GM23338 (cell line): Measurements from ENCODE around the gene PODN. TPM values are rescaled to one million over a fixed set of nuclear protein-coding genes. Genes with fewer than 3 reads are reported as not detected.
A peak's percentile ranks its signal among the peaks of the same experiment; 100 is the strongest.

Source experiments
- ATAC-seq: fragments of 200-7000 bp; cut with Tn5 transposase; 3 replicates; pipeline ENCODE4 v1.9.1; 2020
- DNase-seq: peaks from one replicate; pipeline ENCODE4 v3.0.0-alpha.2; 2015; ENCODE audit warnings: low spot score
- H2AFZ ChIP-seq: fragments of 200-600 bp; sonication (generic); 2 replicates; pipeline ENCODE4 v1.8.0; 2016; ENCODE audit warnings: antibody characterized with exemption, mild to moderate bottlenecking, moderate library complexity
- H3F3A ChIP-seq: fragments of 200-600 bp; sonication (generic); replicated peaks from 2 replicates; pipeline ENCODE4 v1.8.0; 2017; ENCODE audit warnings: antibody characterized with exemption, mixed run types, low read depth
- H3K27ac ChIP-seq: fragments of 200-600 bp; sonication (generic); 2 replicates; pipeline ENCODE4 v1.6.1; 2016; ENCODE audit warnings: low read depth
- H3K27me3 ChIP-seq: fragments of 200-600 bp; sonication (generic); 2 replicates; pipeline ENCODE4 v1.8.0; 2016; ENCODE audit warnings: mild to moderate bottlenecking, mixed run types, moderate library complexity; ENCODE audit not compliant: insufficient read depth
- H3K36me3 ChIP-seq: fragments of 200-600 bp; sonication (generic); 2 replicates; pipeline ENCODE4 v1.8.0; 2016; ENCODE audit warnings: mild to moderate bottlenecking; ENCODE audit not compliant: insufficient read depth
- H3K4me1 ChIP-seq: fragments of 200-600 bp; sonication (generic); 2 replicates; pipeline ENCODE4 v1.8.0; 2016; ENCODE audit warnings: mild to moderate bottlenecking, moderate library complexity; ENCODE audit not compliant: insufficient read depth
- H3K4me2 ChIP-seq: fragments of 200-600 bp; sonication (generic); 2 replicates; pipeline ENCODE4 v1.7.1; 2017; ENCODE audit warnings: mixed run types
- H3K4me3 ChIP-seq: fragments of 200-600 bp; sonication (generic); 2 replicates; pipeline ENCODE4 v1.6.1; 2016; ENCODE audit warnings: mixed run types
- H3K79me2 ChIP-seq: fragments of 200-600 bp; sonication (generic); replicated peaks from 2 replicates; pipeline ENCODE4 v1.8.0; 2017; ENCODE audit warnings: mild to moderate bottlenecking; ENCODE audit not compliant: insufficient read depth
- H3K9me2 ChIP-seq: fragments of 200-600 bp; sonication (generic); 2 replicates; pipeline ENCODE4 v1.8.0; 2017; ENCODE audit not compliant: insufficient read depth
- H4K20me1 ChIP-seq: fragments of 200-600 bp; sonication (generic); replicated peaks from 2 replicates; pipeline ENCODE4 v1.8.0; 2017; ENCODE audit warnings: mild to moderate bottlenecking; ENCODE audit not compliant: insufficient read depth
- H3K27ac Mint-ChIP-seq: 2 replicates; pipeline ENCODE4 v1.8.0; 2020; ENCODE audit warnings: inconsistent platforms, mild to moderate bottlenecking, moderate library complexity, mixed read lengths
- H3K27me3 Mint-ChIP-seq: 3 replicates; pipeline ENCODE4 v1.8.0; 2022; ENCODE audit warnings: low read depth, mild to moderate bottlenecking, moderate library complexity, mixed read lengths, inconsistent platforms; ENCODE audit not compliant: insufficient read depth, poor library complexity
- H3K36me3 Mint-ChIP-seq: 3 replicates; pipeline ENCODE4 v1.8.0; 2021; ENCODE audit warnings: low read depth, mild to moderate bottlenecking, inconsistent platforms, moderate library complexity, mixed read lengths
- H3K4me1 Mint-ChIP-seq: 3 replicates; pipeline ENCODE4 v1.8.0; 2020; ENCODE audit warnings: mild to moderate bottlenecking, inconsistent platforms, mixed read lengths
- H3K4me3 Mint-ChIP-seq: 3 replicates; pipeline ENCODE4 v1.8.0; 2021; ENCODE audit warnings: moderate library complexity, mild to moderate bottlenecking, inconsistent platforms, mixed read lengths
- H3K9me3 Mint-ChIP-seq: 3 replicates; pipeline ENCODE4 v1.8.0; 2020; ENCODE audit warnings: moderate library complexity, mild to moderate bottlenecking, inconsistent platforms, mixed read lengths
- CREB1 ChIP-seq: fragments of 250-450 bp; sonication (Bioruptor Pico); IDR thresholded peaks from 2 replicates; pipeline ENCODE4 v1.5.0; 2020; ENCODE audit warnings: low read depth, mild to moderate bottlenecking, moderate library complexity
- EZH2 ChIP-seq: fragments of 200-600 bp; sonication (generic); IDR thresholded peaks from one replicate; pipeline ENCODE4 v1.8.0; 2017; ENCODE audit warnings: antibody characterized with exemption, mild to moderate bottlenecking, low read depth; ENCODE audit not compliant: unreplicated experiment
- EZH2phosphoT487 ChIP-seq: fragments of 200-600 bp; sonication (generic); IDR thresholded peaks from one replicate; pipeline ENCODE4 v1.8.1; 2018; ENCODE audit warnings: antibody characterized with exemption; ENCODE audit not compliant: unreplicated experiment
- JUNB ChIP-seq: IDR thresholded peaks from one replicate; pipeline ENCODE4 v1.6.1; 2016; ENCODE audit warnings: antibody characterized with exemption; ENCODE audit not compliant: unreplicated experiment
- NANOG ChIP-seq: IDR thresholded peaks from 2 replicates; pipeline ENCODE4 v1.6.1; 2016; ENCODE audit warnings: antibody characterized with exemption, borderline replicate concordance
- POLR2AphosphoS5 ChIP-seq: IDR thresholded peaks from 2 replicates; pipeline ENCODE4 v1.6.1; 2016; ENCODE audit warnings: antibody characterized with exemption, low read depth
- STAT1 ChIP-seq: IDR thresholded peaks from one replicate; pipeline ENCODE4 v1.6.1; 2016; ENCODE audit warnings: antibody characterized with exemption; ENCODE audit not compliant: unreplicated experiment
- ZNF114 ChIP-seq: fragments of 250-450 bp; sonication (Bioruptor Pico); IDR thresholded peaks from 2 replicates; pipeline ENCODE4 v1.5.0; 2020; ENCODE audit warnings: mild to moderate bottlenecking, moderate library complexity
- ZNF331 ChIP-seq: fragments of 250-450 bp; sonication (Bioruptor Pico); IDR thresholded peaks from 2 replicates; pipeline ENCODE4 v1.5.0; 2020; ENCODE audit warnings: low read depth, mild to moderate bottlenecking, moderate library complexity
- polyA plus RNA-seq: library from polyadenylated mRNA; unstranded; fragments of >200 nt; fragmentation: Nextera tagmentation; extraction: Ambion mirVana; gene quantifications from 2 replicates; pipeline ENCODE4 v1.2.1, GENCODE V29; 2016
- total RNA-seq: library from RNA; depleted of rRNA; stranded (reverse); fragments of >200 nt; shearing (Covaris generic); gene quantifications from 2 replicates; pipeline ENCODE4 v1.2.3, GENCODE V29; 2014
- TF ChIP-seq, protein P1 (sequence below): fragments of 250-450 bp; sonication (Bioruptor Pico); IDR thresholded peaks from 2 replicates; pipeline ENCODE4 v1.5.0; 2020; ENCODE audit warnings: mild to moderate bottlenecking, moderate library complexity
- TF ChIP-seq, protein P2 (sequence below): IDR thresholded peaks from 2 replicates; pipeline ENCODE4 v1.6.1; 2016; ENCODE audit warnings: antibody characterized with exemption
- TF ChIP-seq, protein P3 (sequence below): IDR thresholded peaks from one replicate; pipeline ENCODE4 v1.6.1; 2018; ENCODE audit warnings: antibody characterized with exemption; ENCODE audit not compliant: unreplicated experiment
- TF ChIP-seq, protein P4 (sequence below), 2 experiments: fragments of 200-600 bp in 1 of 2; sonication (generic) in 1 of 2; conservative IDR thresholded peaks; 2 replicates each; pipeline versions ENCODE4 v1.5.1 to v1.6.1; 2016 to 2017; ENCODE audit warnings: antibody characterized with exemption in 2 of 2, low read depth in 2 of 2, mild to moderate bottlenecking in 2 of 2, moderate library complexity in 1 of 2

The PODN gene
- total and polyA plus RNA-seq, 2 experiments from 2014 or later = 0.16 to 0.24 TPM

DNA sequence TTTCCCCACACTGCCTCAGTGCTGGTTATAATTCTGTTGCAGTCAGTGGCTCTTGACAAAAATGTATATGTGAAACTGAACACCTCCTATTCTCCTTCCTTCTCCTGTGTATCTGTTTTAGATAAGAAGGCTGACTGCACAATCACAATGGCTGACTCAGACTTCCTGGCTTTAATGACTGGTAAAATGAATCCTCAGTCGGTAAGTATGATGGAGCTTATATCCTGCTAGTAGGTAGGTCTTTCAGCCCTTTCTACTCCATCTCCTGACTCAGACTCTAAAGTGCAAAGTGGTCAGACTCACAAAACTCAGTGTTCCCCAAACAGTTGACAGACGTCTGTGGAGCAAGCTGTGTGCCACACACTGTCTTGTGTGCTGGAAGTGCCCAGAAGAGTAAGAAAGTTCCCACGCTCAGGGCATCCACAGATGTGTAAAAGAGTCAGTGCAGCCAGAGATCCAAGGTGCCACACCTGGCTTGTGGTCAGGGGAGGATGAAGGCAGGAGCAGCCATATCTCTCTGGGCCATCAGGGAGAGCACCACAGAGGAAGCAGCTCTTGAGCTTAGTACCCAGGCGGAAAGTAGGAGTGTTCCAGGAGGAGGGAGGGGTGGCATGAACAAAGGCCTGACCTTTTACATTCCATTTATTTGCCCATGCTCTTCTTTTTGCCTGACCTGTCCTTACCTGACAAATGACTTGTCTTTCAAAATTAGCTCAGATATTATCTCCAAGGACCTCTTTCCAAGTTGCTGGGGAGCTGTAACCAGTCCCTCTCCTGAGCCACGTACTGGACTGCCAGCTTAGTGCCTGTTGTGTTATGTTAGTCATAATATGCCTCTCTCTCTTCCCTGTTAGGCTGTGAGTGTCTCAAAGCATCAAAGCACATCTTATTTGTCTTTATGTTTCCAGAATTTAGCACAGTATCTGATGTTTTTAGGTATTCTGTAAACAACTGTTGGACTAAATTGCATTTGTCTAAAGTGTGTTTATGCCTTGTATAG lies 14.0 kb upstream of the PODN start:
- no peaks in the 10 kb centered on the region for H3K27me3 ChIP-seq
- H3K27ac Mint-ChIP-seq = no peak overlapping the region
- H3K4me1 ChIP-seq = peaks cover 37% of the 10 kb centered on the region
- H3K79me2 ChIP-seq = no peaks in the 10 kb centered on the region
- peaks cover 37% of the 10 kb centered on the region; the same call in 2 of the 3 replicates for H3K4me1 Mint-ChIP-seq
- no peaks in the 10 kb centered on the region for H3K9me3 Mint-ChIP-seq
- H3K27me3 Mint-ChIP-seq = no peaks in the 10 kb centered on the region
- ATAC-seq = peak; percentile 46; the same call in 2 of the 3 replicates
- no peak overlapping the region for H3K4me3 Mint-ChIP-seq
- H3K27ac ChIP-seq = no peak overlapping the region
- DNase-seq = no peak
- no peak overlapping the region for H2AFZ ChIP-seq
- no peaks in the 10 kb centered on the region for H3K36me3 ChIP-seq
- TF ChIP-seq, protein P1, sequence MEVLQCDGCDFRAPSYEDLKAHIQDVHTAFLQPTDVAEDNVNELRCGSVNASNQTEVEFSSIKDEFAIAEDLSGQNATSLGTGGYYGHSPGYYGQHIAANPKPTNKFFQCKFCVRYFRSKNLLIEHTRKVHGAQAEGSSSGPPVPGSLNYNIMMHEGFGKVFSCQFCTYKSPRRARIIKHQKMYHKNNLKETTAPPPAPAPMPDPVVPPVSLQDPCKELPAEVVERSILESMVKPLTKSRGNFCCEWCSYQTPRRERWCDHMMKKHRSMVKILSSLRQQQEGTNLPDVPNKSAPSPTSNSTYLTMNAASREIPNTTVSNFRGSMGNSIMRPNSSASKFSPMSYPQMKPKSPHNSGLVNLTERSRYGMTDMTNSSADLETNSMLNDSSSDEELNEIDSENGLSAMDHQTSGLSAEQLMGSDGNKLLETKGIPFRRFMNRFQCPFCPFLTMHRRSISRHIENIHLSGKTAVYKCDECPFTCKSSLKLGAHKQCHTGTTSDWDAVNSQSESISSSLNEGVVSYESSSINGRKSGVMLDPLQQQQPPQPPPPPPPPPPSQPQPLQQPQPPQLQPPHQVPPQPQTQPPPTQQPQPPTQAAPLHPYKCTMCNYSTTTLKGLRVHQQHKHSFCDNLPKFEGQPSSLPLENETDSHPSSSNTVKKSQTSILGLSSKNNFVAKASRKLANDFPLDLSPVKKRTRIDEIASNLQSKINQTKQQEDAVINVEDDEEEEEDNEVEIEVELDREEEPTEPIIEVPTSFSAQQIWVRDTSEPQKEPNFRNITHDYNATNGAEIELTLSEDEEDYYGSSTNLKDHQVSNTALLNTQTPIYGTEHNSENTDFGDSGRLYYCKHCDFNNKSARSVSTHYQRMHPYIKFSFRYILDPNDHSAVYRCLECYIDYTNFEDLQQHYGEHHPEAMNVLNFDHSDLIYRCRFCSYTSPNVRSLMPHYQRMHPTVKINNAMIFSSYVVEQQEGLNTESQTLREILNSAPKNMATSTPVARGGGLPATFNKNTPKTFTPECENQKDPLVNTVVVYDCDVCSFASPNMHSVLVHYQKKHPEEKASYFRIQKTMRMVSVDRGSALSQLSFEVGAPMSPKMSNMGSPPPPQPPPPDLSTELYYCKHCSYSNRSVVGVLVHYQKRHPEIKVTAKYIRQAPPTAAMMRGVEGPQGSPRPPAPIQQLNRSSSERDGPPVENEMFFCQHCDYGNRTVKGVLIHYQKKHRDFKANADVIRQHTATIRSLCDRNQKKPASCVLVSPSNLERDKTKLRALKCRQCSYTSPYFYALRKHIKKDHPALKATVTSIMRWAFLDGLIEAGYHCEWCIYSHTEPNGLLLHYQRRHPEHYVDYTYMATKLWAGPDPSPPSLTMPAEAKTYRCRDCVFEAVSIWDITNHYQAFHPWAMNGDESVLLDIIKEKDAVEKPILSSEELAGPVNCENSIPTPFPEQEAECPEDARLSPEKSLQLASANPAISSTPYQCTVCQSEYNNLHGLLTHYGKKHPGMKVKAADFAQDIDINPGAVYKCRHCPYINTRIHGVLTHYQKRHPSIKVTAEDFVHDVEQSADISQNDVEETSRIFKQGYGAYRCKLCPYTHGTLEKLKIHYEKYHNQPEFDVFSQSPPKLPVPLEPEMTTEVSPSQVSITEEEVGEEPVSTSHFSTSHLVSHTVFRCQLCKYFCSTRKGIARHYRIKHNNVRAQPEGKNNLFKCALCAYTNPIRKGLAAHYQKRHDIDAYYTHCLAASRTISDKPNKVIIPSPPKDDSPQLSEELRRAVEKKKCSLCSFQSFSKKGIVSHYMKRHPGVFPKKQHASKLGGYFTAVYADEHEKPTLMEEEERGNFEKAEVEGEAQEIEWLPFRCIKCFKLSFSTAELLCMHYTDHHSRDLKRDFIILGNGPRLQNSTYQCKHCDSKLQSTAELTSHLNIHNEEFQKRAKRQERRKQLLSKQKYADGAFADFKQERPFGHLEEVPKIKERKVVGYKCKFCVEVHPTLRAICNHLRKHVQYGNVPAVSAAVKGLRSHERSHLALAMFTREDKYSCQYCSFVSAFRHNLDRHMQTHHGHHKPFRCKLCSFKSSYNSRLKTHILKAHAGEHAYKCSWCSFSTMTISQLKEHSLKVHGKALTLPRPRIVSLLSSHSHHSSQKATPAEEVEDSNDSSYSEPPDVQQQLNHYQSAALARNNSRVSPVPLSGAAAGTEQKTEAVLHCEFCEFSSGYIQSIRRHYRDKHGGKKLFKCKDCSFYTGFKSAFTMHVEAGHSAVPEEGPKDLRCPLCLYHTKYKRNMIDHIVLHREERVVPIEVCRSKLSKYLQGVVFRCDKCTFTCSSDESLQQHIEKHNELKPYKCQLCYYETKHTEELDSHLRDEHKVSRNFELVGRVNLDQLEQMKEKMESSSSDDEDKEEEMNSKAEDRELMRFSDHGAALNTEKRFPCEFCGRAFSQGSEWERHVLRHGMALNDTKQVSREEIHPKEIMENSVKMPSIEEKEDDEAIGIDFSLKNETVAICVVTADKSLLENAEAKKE = no peak
- no peak for TF ChIP-seq EZH2
- no peak for TF ChIP-seq NANOG
- TF ChIP-seq, protein P2, sequence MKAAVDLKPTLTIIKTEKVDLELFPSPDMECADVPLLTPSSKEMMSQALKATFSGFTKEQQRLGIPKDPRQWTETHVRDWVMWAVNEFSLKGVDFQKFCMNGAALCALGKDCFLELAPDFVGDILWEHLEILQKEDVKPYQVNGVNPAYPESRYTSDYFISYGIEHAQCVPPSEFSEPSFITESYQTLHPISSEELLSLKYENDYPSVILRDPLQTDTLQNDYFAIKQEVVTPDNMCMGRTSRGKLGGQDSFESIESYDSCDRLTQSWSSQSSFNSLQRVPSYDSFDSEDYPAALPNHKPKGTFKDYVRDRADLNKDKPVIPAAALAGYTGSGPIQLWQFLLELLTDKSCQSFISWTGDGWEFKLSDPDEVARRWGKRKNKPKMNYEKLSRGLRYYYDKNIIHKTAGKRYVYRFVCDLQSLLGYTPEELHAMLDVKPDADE = no peak
- no peak for TF ChIP-seq CREB1
- TF ChIP-seq ZNF331 (CRISPR knock-in tag) = no peak
- TF ChIP-seq, protein P3, sequence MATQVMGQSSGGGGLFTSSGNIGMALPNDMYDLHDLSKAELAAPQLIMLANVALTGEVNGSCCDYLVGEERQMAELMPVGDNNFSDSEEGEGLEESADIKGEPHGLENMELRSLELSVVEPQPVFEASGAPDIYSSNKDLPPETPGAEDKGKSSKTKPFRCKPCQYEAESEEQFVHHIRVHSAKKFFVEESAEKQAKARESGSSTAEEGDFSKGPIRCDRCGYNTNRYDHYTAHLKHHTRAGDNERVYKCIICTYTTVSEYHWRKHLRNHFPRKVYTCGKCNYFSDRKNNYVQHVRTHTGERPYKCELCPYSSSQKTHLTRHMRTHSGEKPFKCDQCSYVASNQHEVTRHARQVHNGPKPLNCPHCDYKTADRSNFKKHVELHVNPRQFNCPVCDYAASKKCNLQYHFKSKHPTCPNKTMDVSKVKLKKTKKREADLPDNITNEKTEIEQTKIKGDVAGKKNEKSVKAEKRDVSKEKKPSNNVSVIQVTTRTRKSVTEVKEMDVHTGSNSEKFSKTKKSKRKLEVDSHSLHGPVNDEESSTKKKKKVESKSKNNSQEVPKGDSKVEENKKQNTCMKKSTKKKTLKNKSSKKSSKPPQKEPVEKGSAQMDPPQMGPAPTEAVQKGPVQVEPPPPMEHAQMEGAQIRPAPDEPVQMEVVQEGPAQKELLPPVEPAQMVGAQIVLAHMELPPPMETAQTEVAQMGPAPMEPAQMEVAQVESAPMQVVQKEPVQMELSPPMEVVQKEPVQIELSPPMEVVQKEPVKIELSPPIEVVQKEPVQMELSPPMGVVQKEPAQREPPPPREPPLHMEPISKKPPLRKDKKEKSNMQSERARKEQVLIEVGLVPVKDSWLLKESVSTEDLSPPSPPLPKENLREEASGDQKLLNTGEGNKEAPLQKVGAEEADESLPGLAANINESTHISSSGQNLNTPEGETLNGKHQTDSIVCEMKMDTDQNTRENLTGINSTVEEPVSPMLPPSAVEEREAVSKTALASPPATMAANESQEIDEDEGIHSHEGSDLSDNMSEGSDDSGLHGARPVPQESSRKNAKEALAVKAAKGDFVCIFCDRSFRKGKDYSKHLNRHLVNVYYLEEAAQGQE = no peak
- no peak for TF ChIP-seq ZNF114 (CRISPR knock-in tag)
- TF ChIP-seq POLR2AphosphoS5 = no peak
- TF ChIP-seq JUNB = no peak
- no peak for TF ChIP-seq STAT1
- TF ChIP-seq, protein P4, sequence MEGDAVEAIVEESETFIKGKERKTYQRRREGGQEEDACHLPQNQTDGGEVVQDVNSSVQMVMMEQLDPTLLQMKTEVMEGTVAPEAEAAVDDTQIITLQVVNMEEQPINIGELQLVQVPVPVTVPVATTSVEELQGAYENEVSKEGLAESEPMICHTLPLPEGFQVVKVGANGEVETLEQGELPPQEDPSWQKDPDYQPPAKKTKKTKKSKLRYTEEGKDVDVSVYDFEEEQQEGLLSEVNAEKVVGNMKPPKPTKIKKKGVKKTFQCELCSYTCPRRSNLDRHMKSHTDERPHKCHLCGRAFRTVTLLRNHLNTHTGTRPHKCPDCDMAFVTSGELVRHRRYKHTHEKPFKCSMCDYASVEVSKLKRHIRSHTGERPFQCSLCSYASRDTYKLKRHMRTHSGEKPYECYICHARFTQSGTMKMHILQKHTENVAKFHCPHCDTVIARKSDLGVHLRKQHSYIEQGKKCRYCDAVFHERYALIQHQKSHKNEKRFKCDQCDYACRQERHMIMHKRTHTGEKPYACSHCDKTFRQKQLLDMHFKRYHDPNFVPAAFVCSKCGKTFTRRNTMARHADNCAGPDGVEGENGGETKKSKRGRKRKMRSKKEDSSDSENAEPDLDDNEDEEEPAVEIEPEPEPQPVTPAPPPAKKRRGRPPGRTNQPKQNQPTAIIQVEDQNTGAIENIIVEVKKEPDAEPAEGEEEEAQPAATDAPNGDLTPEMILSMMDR (conservative IDR thresholded peaks at IDR 0.05; ENCODE audit: low read depth in 2 of 2) = no peak
- no peak for TF ChIP-seq EZH2phosphoT487
- H3K4me3 ChIP-seq = no peak overlapping the region
- H4K20me1 ChIP-seq = no peaks in the 10 kb centered on the region
- 0 out of 2 replicates have a peak overlapping the region, but pooled peaks have one; percentile 50 for H3K4me2 ChIP-seq
- no peaks in the 10 kb centered on the region for H3K36me3 Mint-ChIP-seq
- H3F3A ChIP-seq = no peaks in the 10 kb centered on the region
- no peaks in the 10 kb centered on the region for H3K9me2 ChIP-seq
